Measurements from ENCODE around the gene CEP68.

CEP68 gene

GRCh38 chr2:65062843-65063825 is 6.9 kb downstream of the CEP68 start:
- Histone ChIP-seq H3K36me3 (no peaks in the 10 kb centered on the region; the same call in 1 of the 2 replicates), H3K27me3 (ENCODE audit: insufficient read depth, low read depth, severe bottlenecking) (no peaks in the 10 kb centered on the region), H3K27ac (peak overlapping the region; percentile 69), H3K9me3 (ENCODE audit: severe bottlenecking) (no peaks in the 10 kb centered on the region), H3K4me3 (ENCODE audit: low read depth, low read length) (no peak overlapping the region)
- no peak for TF ChIP-seq CTCF (IDR thresholded peaks at IDR 0.05; ENCODE audit: low read depth, low read length)
- DNase-seq = peak; percentile 50

- peak overlapping the region; percentile 69 for H3K27ac ChIP-seq
- no peak overlapping the region for H3K4me3 ChIP-seq (ENCODE audit: low read depth, low read length)
- H3K9me3 ChIP-seq (ENCODE audit: severe bottlenecking) = no peaks in the 10 kb centered on the region
- H3K36me3 ChIP-seq = peaks cover 9% of the 10 kb centered on the region
- no peaks in the 10 kb centered on the region for H3K27me3 ChIP-seq (ENCODE audit: insufficient read depth, low read depth, severe bottlenecking)
- DNase-seq = peak; percentile 90
- TF ChIP-seq CTCF (IDR thresholded peaks at IDR 0.05; ENCODE audit: low read depth, low read length) = peak; percentile 92
Measured at GRCh38 chr2:65064728-65065552, 8.7 kb downstream of the CEP68 start.

- Histone ChIP-seq H3K36me3 (peaks cover 39% of the 10 kb centered on the region), H3K27me3 (ENCODE audit: insufficient read depth, low read depth, severe bottlenecking) (no peaks in the 10 kb centered on the region), H3K4me3 (ENCODE audit: low read depth, low read length) (no peak overlapping the region), H3K9me3 (ENCODE audit: severe bottlenecking) (no peaks in the 10 kb centered on the region), H3K27ac (no peak overlapping the region)
- DNase-seq = no peak
- TF ChIP-seq CTCF (IDR thresholded peaks at IDR 0.05; ENCODE audit: low read depth, low read length) = no peak
Measured at GRCh38 chr2:65067806-65068553, 11.8 kb downstream of the CEP68 start.

GRCh38 chr2:65069439-65069824 is 13.2 kb downstream of the CEP68 start:
- no peak for TF ChIP-seq CTCF (IDR thresholded peaks at IDR 0.05; ENCODE audit: low read depth, low read length)
- H3K27ac ChIP-seq = no peak overlapping the region
- H3K4me3 ChIP-seq (ENCODE audit: low read depth, low read length) = no peak overlapping the region
- H3K9me3 ChIP-seq (ENCODE audit: severe bottlenecking) = no peaks in the 10 kb centered on the region
- H3K27me3 ChIP-seq (ENCODE audit: insufficient read depth, low read depth, severe bottlenecking) = no peaks in the 10 kb centered on the region
- no peak for DNase-seq
- H3K36me3 ChIP-seq = peaks cover 48% of the 10 kb centered on the region

- Histone ChIP-seq H3K27ac (no peak overlapping the region), H3K9me3 (ENCODE audit: severe bottlenecking) (no peaks in the 10 kb centered on the region), H3K36me3 (peaks cover 53% of the 10 kb centered on the region), H3K4me3 (ENCODE audit: low read depth, low read length) (no peak overlapping the region), H3K27me3 (ENCODE audit: insufficient read depth, low read depth, severe bottlenecking) (no peaks in the 10 kb centered on the region)
- no peak for DNase-seq
- TF ChIP-seq CTCF (IDR thresholded peaks at IDR 0.05; ENCODE audit: low read depth, low read length) = peak; percentile 34; the same call in 1 of the 2 replicates
Measured at GRCh38 chr2:65070172-65070830, 14.1 kb downstream of the CEP68 start.

Measured in WERI-Rb-1 (cell line).